OCI-LY7 (cell line): ENCODE results near the gene CYB5A. TPM values are rescaled to one million over a fixed set of nuclear protein-coding genes. Genes with fewer than 3 reads are reported as not detected.
A peak's percentile ranks its signal among the peaks of the same experiment; 100 is the strongest.

Source experiments
- Bru-seq: library from RNA; stranded (reverse); fragments of 400-500 nt; gene quantifications from one replicate; lab custom pipeline; 2021; lab: Mats Ljungman, UMichigan
- BruChase-seq, 2 experiments: library from RNA; stranded (reverse); fragments of 400-500 nt; gene quantifications; one replicate each; lab custom pipeline; 2021; lab: Mats Ljungman, UMichigan
- BruUV-seq: library from RNA; stranded (reverse); fragments of 400-500 nt; replicated peaks from 2 replicates; lab custom pipeline; 2021; lab: Mats Ljungman, UMichigan
- CTCF ChIA-PET: fragments of 300-600 bp; sonication (Branson Sonifier 250); formaldehyde crosslinking; loops from one replicate; lab custom pipeline; 2022; ENCODE audit warnings: antibody characterized with exemption; ENCODE audit not compliant: unreplicated experiment; lab: Charles Lee
- POLR2A ChIA-PET: fragments of 300-600 bp; sonication (Branson Sonifier 250); formaldehyde crosslinking; loops from one replicate; lab custom pipeline; 2022; ENCODE audit warnings: antibody characterized with exemption; lab: Charles Lee
- DNase-seq: peaks from one replicate; pipeline ENCODE4 v3.0.0-alpha.2; 2015; ENCODE audit warnings: low spot score
- H2AFZ ChIP-seq: fragments of 200-600 bp; sonication (generic), shearing (Covaris generic); 2 replicates; pipeline ENCODE4 v1.6.1; 2014; ENCODE audit warnings: mild to moderate bottlenecking, antibody characterized with exemption, low read length, moderate library complexity
- H3K27ac ChIP-seq: fragments of 200-600 bp; sonication (generic); 2 replicates; pipeline ENCODE4 v1.5.1; 2014; ENCODE audit warnings: mixed run types, low read depth, mild to moderate bottlenecking, moderate library complexity, low read length, inconsistent platforms; ENCODE audit not compliant: poor library complexity, severe bottlenecking
- H3K36me3 ChIP-seq: fragments of 200-600 bp; sonication (generic); 2 replicates; pipeline ENCODE4 v1.6.1; 2014; ENCODE audit warnings: mild to moderate bottlenecking, antibody characterized with exemption, low read length, moderate library complexity, mixed read lengths; ENCODE audit not compliant: insufficient read depth
- H3K4me1 ChIP-seq: fragments of 200-600 bp; sonication (generic); 2 replicates; pipeline ENCODE4 v1.5.1; 2014; ENCODE audit warnings: mild to moderate bottlenecking, low read length; ENCODE audit not compliant: insufficient read depth, poor library complexity, severe bottlenecking
- H3K4me2 ChIP-seq: fragments of 200-600 bp; sonication (generic); 2 replicates; pipeline ENCODE4 v1.6.1; 2014; ENCODE audit warnings: mild to moderate bottlenecking, low read length
- H3K4me3 ChIP-seq: fragments of 200-600 bp; sonication (generic); 2 replicates; pipeline ENCODE4 v1.5.1; 2014; ENCODE audit warnings: mild to moderate bottlenecking, low read depth, low read length; ENCODE audit not compliant: poor library complexity, severe bottlenecking
- H3K79me2 ChIP-seq: fragments of 200-600 bp; sonication (generic); 2 replicates; pipeline ENCODE4 v1.6.1; 2016; ENCODE audit warnings: low read depth, mild to moderate bottlenecking, low read length, moderate library complexity, mixed read lengths; ENCODE audit not compliant: insufficient read depth
- H3K9me2 ChIP-seq: fragments of 200-600 bp; sonication (generic); 2 replicates; pipeline ENCODE4 v1.6.1; 2016; ENCODE audit warnings: mild to moderate bottlenecking, low read length, mixed read lengths; ENCODE audit not compliant: insufficient read depth
- H3K9me3 ChIP-seq: fragments of 200-600 bp; sonication (generic); 2 replicates; pipeline ENCODE4 v1.6.1; 2014; ENCODE audit warnings: mild to moderate bottlenecking, mixed run types, low read length, mixed read lengths
- H4K20me1 ChIP-seq: fragments of 200-600 bp; sonication (generic); 2 replicates; pipeline ENCODE4 v1.6.1; 2014; ENCODE audit warnings: mild to moderate bottlenecking, antibody characterized with exemption, low read length, moderate library complexity, mixed read lengths; ENCODE audit not compliant: insufficient read depth
- CTCF ChIP-seq: fragments of 200-600 bp; sonication (generic); conservative IDR thresholded peaks from 2 replicates; pipeline ENCODE4 v1.5.1; 2014; ENCODE audit warnings: mild to moderate bottlenecking, antibody characterized with exemption, low read length, moderate library complexity, mixed read lengths
- EZH2phosphoT487 ChIP-seq: fragments of 200-600 bp; sonication (generic); IDR thresholded peaks from 2 replicates; pipeline ENCODE4 v1.6.1; 2018; ENCODE audit warnings: low read depth, borderline replicate concordance, mild to moderate bottlenecking, mixed run types, antibody characterized with exemption, low read length, moderate library complexity, mixed read lengths
- intact Hi-C: fragments of 100-400 bp; cut with micrococcal nuclease; formaldehyde crosslinking; loops from one replicate; pipeline ENCODE4 v1.10.0; 2022; ENCODE audit not compliant: unreplicated experiment
- long read RNA-seq: library from polyadenylated mRNA; stranded (forward); transcript quantifications from one replicate; pipeline ENCODE4 v2.0.0, GENCODE V29; 2022
- total RNA-seq, 2 experiments: library from RNA; depleted of rRNA in 1 of 2; stranded (reverse); fragments of >200 nt in 1 of 2; shearing (Covaris generic) in 1 of 2; gene quantifications; 2 replicates each; pipeline ENCODE4 v1.2.3, GENCODE V29; 2014 to 2022

CYB5A gene
- total RNA-seq (2014; rRNA removed; shearing (Covaris generic)) (not detected in 2 replicates), total RNA-seq (2022) (not detected in 2 replicates), Bru-seq, nascent RNA (percentile 9 among the genes with signal in this experiment), BruChase-seq, experiment 1, labeled RNA remaining after a 6-hour chase (not detected), BruChase-seq, experiment 2, labeled RNA remaining after a 2-hour chase (percentile 8 among the genes with signal in this experiment)
- long read RNA-seq: 0 reads

DNA sequence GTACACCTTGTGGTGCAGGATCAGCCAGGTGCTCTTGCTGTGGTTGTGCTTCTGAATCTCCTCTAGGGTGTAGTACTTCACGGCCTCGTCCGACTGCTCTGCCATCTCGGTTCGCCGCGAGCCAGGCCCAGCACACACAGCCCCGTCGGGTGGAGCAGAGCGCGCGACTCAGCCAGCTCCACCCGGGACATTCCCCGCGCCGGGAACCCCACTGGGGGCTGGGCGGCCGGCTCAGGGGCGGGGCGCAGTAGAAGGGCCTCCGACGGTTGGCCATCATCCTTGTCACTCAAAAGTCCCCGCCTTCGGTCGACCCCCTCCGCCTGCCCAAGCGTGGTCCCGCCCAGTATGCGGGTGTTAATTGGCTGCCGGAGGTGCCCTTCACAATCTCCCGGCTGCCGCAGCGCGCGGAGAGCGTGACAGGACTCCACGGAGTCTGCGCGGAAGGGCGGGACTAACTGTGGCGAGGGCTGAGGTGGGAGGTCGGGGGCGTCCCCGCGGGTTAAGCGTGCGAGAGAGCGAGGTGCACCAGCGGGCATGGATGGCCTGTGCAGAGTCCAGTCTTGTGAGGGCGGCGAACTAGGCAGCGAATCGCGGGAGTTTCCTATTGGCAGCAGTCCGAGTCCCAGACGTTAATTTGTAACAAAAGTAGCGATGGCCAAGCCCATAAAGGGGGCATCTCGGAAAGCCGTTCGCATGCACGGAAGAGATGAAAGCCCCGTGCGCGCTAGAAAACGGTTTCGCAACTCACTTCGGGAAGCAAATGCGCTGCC, at the start of gene CYB5A:
Gene CYB5A, minus strand, starts transcription at position 193 of the 770 bp plus-strand sequence. Its CDS starts 88 bp downstream, at position 105.
- no peaks in the 10 kb centered on the region for H3K9me3 ChIP-seq
- TF ChIP-seq EZH2phosphoT487 (no peak), CTCF (no peak)
- no TSS peak for BruUV-seq
- H4K20me1 ChIP-seq: no peaks in the 10 kb centered on the region
- H3K4me2 ChIP-seq: peak within 1 kb of the TSS; percentile 32; the same call in 1 of the 2 replicates
- POLR2A ChIA-PET: no interaction called here
- no peaks in the 10 kb centered on the region for H3K79me2 ChIP-seq
- intact Hi-C loops: no loop called here
- no peak within 1 kb of the TSS for H3K4me3 ChIP-seq
- no peaks in the 10 kb centered on the region for H3K4me1 ChIP-seq
- H3K27ac ChIP-seq: no peak within 1 kb of the TSS
- CTCF ChIA-PET: no interaction called here
- no peaks in the 10 kb centered on the region for H3K36me3 ChIP-seq
- no peak within 1 kb of the TSS for H2AFZ ChIP-seq
- DNase-seq: no peak
- H3K9me2 ChIP-seq: no peaks in the 10 kb centered on the region

DNA sequence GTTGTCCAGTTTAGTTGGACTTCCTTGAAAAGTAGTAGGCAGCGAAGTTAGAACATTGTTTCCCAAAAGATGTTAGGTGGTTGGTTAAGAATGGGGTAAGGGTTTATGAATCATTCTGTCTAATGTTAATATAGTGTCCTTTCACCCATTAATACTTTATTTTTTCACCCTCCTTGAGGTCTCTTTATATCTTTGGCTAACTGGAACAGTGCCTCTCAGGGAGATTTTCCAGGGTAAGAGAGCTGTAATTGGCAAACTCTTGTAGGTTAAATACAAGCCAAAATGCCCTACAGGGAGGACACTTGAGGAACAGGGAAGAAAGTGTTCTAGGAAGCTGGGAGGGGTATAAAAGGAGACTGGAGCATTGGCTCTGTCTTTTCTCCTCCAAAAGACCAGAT, 46.1 kb upstream of the CYB5A start:
- Histone ChIP-seq H3K9me3 (no peaks in the 10 kb centered on the region), H3K27ac (no peak overlapping the region), H2AFZ (no peak overlapping the region), H3K4me2 (no peak overlapping the region), H3K4me1 (no peaks in the 10 kb centered on the region), H3K36me3 (no peaks in the 10 kb centered on the region), H3K4me3 (no peak overlapping the region), H3K79me2 (no peaks in the 10 kb centered on the region), H4K20me1 (no peaks in the 10 kb centered on the region), H3K9me2 (no peaks in the 10 kb centered on the region)
- BruUV-seq: no TSS peak
- intact Hi-C loops: no loop called here
- no peak for DNase-seq
- ChIA-PET CTCF (no interaction called here), POLR2A (interaction anchor here (0.8 kb wide), 1 partner anchor 10 kb away, joined by 3 read pairs; no protein-coding TSS in a partner anchor)
- no peak for TF ChIP-seq EZH2phosphoT487
- TF ChIP-seq CTCF: no peak
